ENCODE measurements around the gene MON1B. TPM values are rescaled to one million over a fixed set of nuclear protein-coding genes. Genes with fewer than 3 reads are reported as not detected.

Gene MON1B
- total RNA-seq, 1 experiment from 2014 or later: 67.1 TPM

- H3K36me3 Mint-ChIP-seq (ENCODE audit: insufficient read depth, unreplicated experiment): peaks cover 6% of the 10 kb centered on the region
- no peaks in the 10 kb centered on the region for H3K4me1 ChIP-seq
- ChIA-PET POLR2A (no interaction called here), CTCF (no interaction called here)
- H3K4me3 ChIP-seq (ENCODE audit: low read depth, low read length): no peak overlapping the region
- H3K9me3 ChIP-seq: no peaks in the 10 kb centered on the region
- H3K36me3 ChIP-seq (ENCODE audit: control insufficient read depth, insufficient read depth, low read length): no peaks in the 10 kb centered on the region
- H3K4me3 Mint-ChIP-seq (ENCODE audit: unreplicated experiment): no peak overlapping the region
- no peaks in the 10 kb centered on the region for H3K27me3 ChIP-seq (replicated peaks; ENCODE audit: control insufficient read depth, insufficient read depth, low read length)
- peaks cover 18% of the 10 kb centered on the region for H3K27me3 Mint-ChIP-seq (ENCODE audit: insufficient read depth, unreplicated experiment)
- no peak for DNase-seq
- H3K27ac Mint-ChIP-seq (ENCODE audit: unreplicated experiment): no peak overlapping the region
- no peaks in the 10 kb centered on the region for H3K4me1 Mint-ChIP-seq (ENCODE audit: low read depth, unreplicated experiment)
- no TSS peak for BruUV-seq (replicated peaks)
- intact Hi-C loops (cut with micrococcal nuclease; ENCODE audit: unreplicated experiment): no loop called here
- TF ChIP-seq CTCF (IDR thresholded peaks at IDR 0.05; ENCODE audit: insufficient read depth in 1 of 2, low read depth in 1 of 2, low read length in 1 of 2, severe bottlenecking in 1 of 2, unreplicated experiment in 1 of 2): no peak
- no peaks in the 10 kb centered on the region for H3K9me3 Mint-ChIP-seq (ENCODE audit: unreplicated experiment)
Observed at GRCh38 chr16:77168901-77169300, 22.1 kb upstream of the MON1B start.

- CTCF ChIA-PET: no interaction called here
- peaks cover 19% of the 10 kb centered on the region for H3K27me3 Mint-ChIP-seq (ENCODE audit: insufficient read depth, unreplicated experiment)
- DNase-seq: peak; percentile 41 to 62
- no peaks in the 10 kb centered on the region for H3K9me3 ChIP-seq
- BruUV-seq (replicated peaks): no TSS peak
- no peaks in the 10 kb centered on the region for H3K4me1 Mint-ChIP-seq (ENCODE audit: low read depth, unreplicated experiment)
- intact Hi-C loops (cut with micrococcal nuclease; ENCODE audit: unreplicated experiment): loop anchor here (10.0 kb wide), 1 partner anchor 105 kb away; no protein-coding TSS in a partner anchor
- H3K4me3 ChIP-seq (ENCODE audit: low read depth, low read length): no peak overlapping the region
- H3K27me3 ChIP-seq (replicated peaks; ENCODE audit: control insufficient read depth, insufficient read depth, low read length): no peaks in the 10 kb centered on the region
- POLR2A ChIA-PET: no interaction called here
- H3K4me3 Mint-ChIP-seq (ENCODE audit: unreplicated experiment): no peak overlapping the region
- no peaks in the 10 kb centered on the region for H3K9me3 Mint-ChIP-seq (ENCODE audit: unreplicated experiment)
- no peaks in the 10 kb centered on the region for H3K36me3 ChIP-seq (ENCODE audit: control insufficient read depth, insufficient read depth, low read length)
- TF ChIP-seq CTCF (IDR thresholded peaks at IDR 0.05; ENCODE audit: insufficient read depth in 1 of 2, low read depth in 1 of 2, low read length in 1 of 2, severe bottlenecking in 1 of 2, unreplicated experiment in 1 of 2): peak; percentile 78 to 80
- H3K4me1 ChIP-seq: no peaks in the 10 kb centered on the region
- no peak overlapping the region for H3K27ac Mint-ChIP-seq (ENCODE audit: unreplicated experiment)
- peaks cover 6% of the 10 kb centered on the region for H3K36me3 Mint-ChIP-seq (ENCODE audit: insufficient read depth, unreplicated experiment)
Observed at GRCh38 chr16:77169650-77170236, 21.2 kb upstream of the MON1B start.

- peaks cover 19% of the 10 kb centered on the region for H3K27me3 Mint-ChIP-seq (ENCODE audit: insufficient read depth, unreplicated experiment)
- H3K4me1 Mint-ChIP-seq (ENCODE audit: low read depth, unreplicated experiment): no peaks in the 10 kb centered on the region
- Histone ChIP-seq H3K36me3 (ENCODE audit: control insufficient read depth, insufficient read depth, low read length) (no peaks in the 10 kb centered on the region), H3K27me3 (replicated peaks; ENCODE audit: control insufficient read depth, insufficient read depth, low read length) (no peaks in the 10 kb centered on the region), H3K9me3 (no peaks in the 10 kb centered on the region), H3K4me1 (no peaks in the 10 kb centered on the region), H3K4me3 (ENCODE audit: low read depth, low read length) (no peak overlapping the region)
- intact Hi-C loops (cut with micrococcal nuclease; ENCODE audit: unreplicated experiment): loop anchor here (1.0 to 10.0 kb wide), 4 partner anchors 106 to 892 kb away; no protein-coding TSS in a partner anchor
- ChIA-PET CTCF (interaction anchor here (1.0 to 1.2 kb wide), 5 partner anchors 10 to 506 kb away, joined by 3 to 5 read pairs (median 3); no protein-coding TSS in a partner anchor), POLR2A (no interaction called here)
- TF ChIP-seq CTCF (IDR thresholded peaks at IDR 0.05; ENCODE audit: insufficient read depth in 1 of 2, low read depth in 1 of 2, low read length in 1 of 2, severe bottlenecking in 1 of 2, unreplicated experiment in 1 of 2): no peak
- H3K27ac Mint-ChIP-seq (ENCODE audit: unreplicated experiment): no peak overlapping the region
- H3K4me3 Mint-ChIP-seq (ENCODE audit: unreplicated experiment): no peak overlapping the region
- H3K9me3 Mint-ChIP-seq (ENCODE audit: unreplicated experiment): no peaks in the 10 kb centered on the region
- H3K36me3 Mint-ChIP-seq (ENCODE audit: insufficient read depth, unreplicated experiment): peaks cover 6% of the 10 kb centered on the region
- BruUV-seq (replicated peaks): no TSS peak
- DNase-seq: no peak
Observed at GRCh38 chr16:77170805-77171204, 20.2 kb upstream of the MON1B start.
